ENCODE measurements around the gene MALT1.

MALT1 gene

DNA sequence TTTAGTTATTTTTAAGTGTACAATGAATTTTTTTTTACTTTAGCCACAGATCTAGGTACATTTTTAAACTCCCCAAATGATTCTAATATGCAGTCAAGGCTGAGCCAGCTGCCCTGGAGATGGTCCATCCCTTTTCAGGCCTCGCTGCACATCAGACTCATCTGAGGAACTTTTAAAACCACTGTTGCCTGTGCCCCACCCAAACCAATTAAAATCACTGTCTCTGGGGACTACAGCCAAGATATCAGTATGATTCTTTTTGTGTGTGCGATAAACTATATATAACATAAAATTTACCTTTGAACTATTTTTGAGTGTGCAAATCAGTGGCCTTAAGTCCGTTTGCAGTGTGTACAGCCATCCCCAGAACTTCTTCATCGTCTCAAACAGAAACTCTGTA lies 9.1 kb upstream of the MALT1 start:
- no peak overlapping the region for H3K18ac ChIP-seq (ENCODE audit: low read length)
- no peak overlapping the region for H4K8ac ChIP-seq (ENCODE audit: low read depth, low read length)
- no peak overlapping the region for H2BK5ac ChIP-seq (ENCODE audit: low read depth, low read length, poor library complexity)
- no peak overlapping the region for H4K12ac ChIP-seq (ENCODE audit: low read depth, low read length)
- no peak overlapping the region for H2AK5ac ChIP-seq (ENCODE audit: low read length)
- no peak overlapping the region for H3K4ac ChIP-seq (ENCODE audit: low read depth, low read length)
- H3K23ac ChIP-seq (ENCODE audit: low read length), result no peak overlapping the region
- H2BK120ac ChIP-seq (ENCODE audit: insufficient read depth, low read length, poor library complexity), result no peak overlapping the region
- H3K79me1 ChIP-seq (ENCODE audit: low read length), result no peaks in the 10 kb centered on the region
- H3K14ac ChIP-seq (ENCODE audit: low read length), result no peak overlapping the region
- H4K91ac ChIP-seq (ENCODE audit: low read depth, low read length), result no peak overlapping the region
- no peak overlapping the region for H3K4me2 ChIP-seq (ENCODE audit: low read length)
- no peak overlapping the region for H3K9ac ChIP-seq (ENCODE audit: low read length)
- no CpG with 5 or more reads among the region's 4 CpGs for WGBS (ENCODE audit: extremely low coverage, insufficient coverage, insufficient read length)
- no peaks in the 10 kb centered on the region for H3K79me2 ChIP-seq (ENCODE audit: control insufficient read depth, insufficient read depth, low read length, poor library complexity)
- H3K36me3 ChIP-seq (ENCODE audit: control insufficient read depth in 1 of 2, insufficient read depth in 2 of 2, low read length in 2 of 2), result no peaks in the 10 kb centered on the region
- no peak overlapping the region for H2BK12ac ChIP-seq (ENCODE audit: low read length)
- H3K9me3 ChIP-seq (ENCODE audit: insufficient read depth, low read depth, low read length), result no peaks in the 10 kb centered on the region
- H3K4me3 ChIP-seq (ENCODE audit: low read depth, low read length), result no peak overlapping the region
- H3K27me3 ChIP-seq (ENCODE audit: insufficient read depth, low read length), result no peaks in the 10 kb centered on the region
- no peaks in the 10 kb centered on the region for H3K4me1 ChIP-seq (ENCODE audit: control insufficient read depth in 1 of 2, insufficient read depth in 2 of 2, low read length in 2 of 2)
- no peak overlapping the region for H3K27ac ChIP-seq (ENCODE audit: low read depth, low read length)
- DNase-seq, result no peak
- H2AFZ ChIP-seq (ENCODE audit: insufficient read depth, low read length, poor library complexity), result no peak overlapping the region

DNA sequence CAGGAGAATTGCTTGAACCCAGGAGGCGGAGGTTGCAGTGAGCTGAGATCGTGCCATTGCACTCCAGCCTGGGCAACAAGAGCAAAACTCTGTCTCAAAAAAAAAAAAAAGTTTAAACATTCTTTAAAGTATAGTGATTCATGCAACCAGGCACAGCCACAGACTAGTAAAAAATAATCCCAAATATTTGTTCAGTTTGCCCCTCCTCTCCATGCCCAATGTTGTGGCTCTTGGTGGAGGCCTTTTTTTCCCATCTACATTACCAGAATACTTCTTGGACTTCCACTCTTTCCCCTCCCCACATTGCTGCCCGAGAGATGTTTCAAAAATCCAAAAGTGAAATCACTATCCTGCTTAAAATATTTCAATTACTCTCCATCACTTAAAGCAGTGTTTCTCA lies 5.1 kb upstream of the MALT1 start:
- Histone ChIP-seq H3K36me3 (ENCODE audit: control insufficient read depth in 1 of 2, insufficient read depth in 2 of 2, low read length in 2 of 2) (no peaks in the 10 kb centered on the region), H3K79me1 (ENCODE audit: low read length) (peaks cover 15% of the 10 kb centered on the region), H2AK5ac (ENCODE audit: low read length) (no peak overlapping the region), H2BK12ac (ENCODE audit: low read length) (no peak overlapping the region), H2BK5ac (ENCODE audit: low read depth, low read length, poor library complexity) (no peak overlapping the region), H3K18ac (ENCODE audit: low read length) (no peak overlapping the region), H3K79me2 (ENCODE audit: control insufficient read depth, insufficient read depth, low read length, poor library complexity) (peaks cover 3% of the 10 kb centered on the region), H3K9ac (ENCODE audit: low read length) (no peak overlapping the region), H3K4ac (ENCODE audit: low read depth, low read length) (no peak overlapping the region), H3K4me2 (ENCODE audit: low read length) (no peak overlapping the region), H4K8ac (ENCODE audit: low read depth, low read length) (no peak overlapping the region), H3K14ac (ENCODE audit: low read length) (no peak overlapping the region), H3K27me3 (ENCODE audit: insufficient read depth, low read length) (no peaks in the 10 kb centered on the region), H4K12ac (ENCODE audit: low read depth, low read length) (no peak overlapping the region), H3K4me3 (ENCODE audit: low read depth, low read length) (no peak overlapping the region), H2BK120ac (ENCODE audit: insufficient read depth, low read length, poor library complexity) (no peak overlapping the region), H3K23ac (ENCODE audit: low read length) (no peak overlapping the region), H3K4me1 (ENCODE audit: control insufficient read depth in 1 of 2, insufficient read depth in 2 of 2, low read length in 2 of 2) (peaks cover 10 to 13% of the 10 kb centered on the region in 2 experiments), H3K27ac (ENCODE audit: low read depth, low read length) (no peak overlapping the region), H2AFZ (ENCODE audit: insufficient read depth, low read length, poor library complexity) (no peak overlapping the region), H4K91ac (ENCODE audit: low read depth, low read length) (no peak overlapping the region), H3K9me3 (ENCODE audit: insufficient read depth, low read depth, low read length) (no peaks in the 10 kb centered on the region)
- WGBS (ENCODE audit: extremely low coverage, insufficient coverage, insufficient read length), result no CpG with 5 or more reads among the region's 3 CpGs
- DNase-seq, result no peak

DNA sequence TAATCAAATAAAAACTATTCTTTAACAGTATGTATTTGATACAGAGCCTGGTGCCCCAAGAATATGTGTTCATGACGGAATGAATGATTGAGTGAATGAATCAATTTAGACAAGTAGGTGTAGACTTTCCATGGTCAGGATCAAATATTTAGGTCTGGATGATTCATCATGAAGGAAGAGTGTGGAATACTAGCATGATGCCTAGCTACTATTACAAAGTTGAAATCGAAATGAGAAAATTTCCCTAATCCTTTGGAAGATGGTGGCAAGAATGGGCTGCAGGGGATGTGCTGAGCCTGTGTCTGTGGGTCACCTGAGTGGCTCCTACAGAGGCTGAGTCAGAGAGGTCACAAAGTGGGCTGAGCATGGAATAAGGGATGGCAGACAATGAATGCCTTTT lies 3.1 kb upstream of the MALT1 start:
- Histone ChIP-seq H3K4me3 (ENCODE audit: low read depth, low read length) (no peak overlapping the region), H2AK5ac (ENCODE audit: low read length) (no peak overlapping the region), H2BK120ac (ENCODE audit: insufficient read depth, low read length, poor library complexity) (peak overlapping the region; percentile 83), H3K4me2 (ENCODE audit: low read length) (no peak overlapping the region), H3K23ac (ENCODE audit: low read length) (no peak overlapping the region), H2BK5ac (ENCODE audit: low read depth, low read length, poor library complexity) (peak overlapping the region; percentile 47), H2AFZ (ENCODE audit: insufficient read depth, low read length, poor library complexity) (no peak overlapping the region), H3K14ac (ENCODE audit: low read length) (peak overlapping the region; percentile 46), H3K27me3 (ENCODE audit: insufficient read depth, low read length) (no peaks in the 10 kb centered on the region), H4K91ac (ENCODE audit: low read depth, low read length) (peak overlapping the region; percentile 70), H3K4me1 (ENCODE audit: control insufficient read depth in 1 of 2, insufficient read depth in 2 of 2, low read length in 2 of 2) (peaks cover 10 to 13% of the 10 kb centered on the region in 2 experiments), H3K36me3 (ENCODE audit: control insufficient read depth in 1 of 2, insufficient read depth in 2 of 2, low read length in 2 of 2) (no peaks in the 10 kb centered on the region), H3K27ac (ENCODE audit: low read depth, low read length) (no peak overlapping the region), H3K79me1 (ENCODE audit: low read length) (peaks cover 24% of the 10 kb centered on the region), H3K9ac (ENCODE audit: low read length) (no peak overlapping the region), H4K8ac (ENCODE audit: low read depth, low read length) (peak overlapping the region; percentile 45), H4K12ac (ENCODE audit: low read depth, low read length) (no peak overlapping the region), H3K18ac (ENCODE audit: low read length) (peak overlapping the region; percentile 41), H3K9me3 (ENCODE audit: insufficient read depth, low read depth, low read length) (no peaks in the 10 kb centered on the region), H3K79me2 (ENCODE audit: control insufficient read depth, insufficient read depth, low read length, poor library complexity) (peaks cover 10% of the 10 kb centered on the region), H3K4ac (ENCODE audit: low read depth, low read length) (no peak overlapping the region), H2BK12ac (ENCODE audit: low read length) (peak overlapping the region; percentile 73)
- WGBS (ENCODE audit: extremely low coverage, insufficient coverage, insufficient read length), result no CpG with 5 or more reads among the region's 2 CpGs
- no peak for DNase-seq

- peaks cover 10 to 14% of the 10 kb centered on the region in 2 experiments for H3K4me1 ChIP-seq (ENCODE audit: control insufficient read depth in 1 of 2, insufficient read depth in 2 of 2, low read length in 2 of 2)
- peak overlapping the region; percentile 74 for H3K27ac ChIP-seq (ENCODE audit: low read depth, low read length)
- H3K79me2 ChIP-seq (ENCODE audit: control insufficient read depth, insufficient read depth, low read length, poor library complexity), result peaks cover 10% of the 10 kb centered on the region
- H2BK12ac ChIP-seq (ENCODE audit: low read length), result no peak overlapping the region
- H3K14ac ChIP-seq (ENCODE audit: low read length), result no peak overlapping the region
- H3K79me1 ChIP-seq (ENCODE audit: low read length), result peaks cover 24% of the 10 kb centered on the region
- no peak overlapping the region for H3K18ac ChIP-seq (ENCODE audit: low read length)
- H3K23ac ChIP-seq (ENCODE audit: low read length), result no peak overlapping the region
- H3K4me3 ChIP-seq (ENCODE audit: low read depth, low read length), result no peak overlapping the region
- no peak overlapping the region for H3K9ac ChIP-seq (ENCODE audit: low read length)
- no peak overlapping the region for H2AFZ ChIP-seq (ENCODE audit: insufficient read depth, low read length, poor library complexity)
- peaks cover 0 to 2% of the 10 kb centered on the region in 2 experiments for H3K36me3 ChIP-seq (ENCODE audit: control insufficient read depth in 1 of 2, insufficient read depth in 2 of 2, low read length in 2 of 2)
- no CpG with 5 or more reads among the region's 3 CpGs for WGBS (ENCODE audit: extremely low coverage, insufficient coverage, insufficient read length)
- no peak overlapping the region for H3K4ac ChIP-seq (ENCODE audit: low read depth, low read length)
- H4K8ac ChIP-seq (ENCODE audit: low read depth, low read length), result no peak overlapping the region
- no peak overlapping the region for H4K12ac ChIP-seq (ENCODE audit: low read depth, low read length)
- no peak overlapping the region for H2BK5ac ChIP-seq (ENCODE audit: low read depth, low read length, poor library complexity)
- peak in 1 of 2 donors; percentile 8 for DNase-seq
- no peaks in the 10 kb centered on the region for H3K9me3 ChIP-seq (ENCODE audit: insufficient read depth, low read depth, low read length)
- H2AK5ac ChIP-seq (ENCODE audit: low read length), result no peak overlapping the region
- H4K91ac ChIP-seq (ENCODE audit: low read depth, low read length), result peak overlapping the region; percentile 70
- no peak overlapping the region for H3K4me2 ChIP-seq (ENCODE audit: low read length)
- no peaks in the 10 kb centered on the region for H3K27me3 ChIP-seq (ENCODE audit: insufficient read depth, low read length)
- peak overlapping the region; percentile 83 for H2BK120ac ChIP-seq (ENCODE audit: insufficient read depth, low read length, poor library complexity)
Observed at GRCh38 chr18:58668897-58669296, 2.4 kb upstream of the MALT1 start.
